Measurements from ENCODE around the gene UGT1A9.

The UGT1A9 gene

DNA sequence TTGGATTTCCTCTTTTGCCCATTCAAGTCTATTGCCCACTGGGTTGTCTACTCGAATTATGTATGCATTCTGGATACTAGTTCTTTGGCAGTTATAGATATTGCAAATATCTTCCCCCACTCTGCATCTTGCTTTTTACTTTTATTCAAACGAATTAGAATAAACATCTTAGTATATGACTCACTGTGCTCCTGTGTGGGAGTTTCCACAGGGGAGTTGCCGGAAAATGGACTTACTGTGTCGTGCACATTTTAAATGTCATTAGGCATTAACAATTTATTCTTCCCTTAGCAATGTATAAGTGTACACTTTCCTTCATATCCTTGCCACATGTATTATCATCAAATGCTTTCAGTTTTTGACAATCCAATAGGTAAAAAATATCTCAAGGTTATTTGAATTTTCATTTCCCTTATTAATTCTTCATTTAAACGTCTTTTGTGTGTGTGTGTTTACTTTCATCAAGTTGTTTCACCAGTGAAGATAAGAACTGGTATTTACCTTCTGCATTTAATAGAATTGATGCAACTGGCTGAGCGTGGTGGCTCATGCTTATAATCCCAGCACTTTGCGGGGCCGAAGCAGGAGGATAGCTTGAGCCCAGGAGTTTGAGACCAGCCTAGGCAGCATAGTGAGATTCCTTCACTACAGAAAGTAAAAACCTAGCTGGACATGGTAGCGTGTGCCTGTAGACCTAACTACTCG, 36.4 kb downstream of the UGT1A9 start:
- H3K36me3 ChIP-seq (ENCODE audit: control insufficient read depth in 4 of 4, insufficient read depth in 4 of 4, low read length in 3 of 4): no peaks in the 10 kb centered on the region
- H3K27ac ChIP-seq (ENCODE audit: insufficient read depth in 1 of 2, low read depth in 1 of 2, low read length in 2 of 2, poor library complexity in 1 of 2, severe bottlenecking in 2 of 2): no peak overlapping the region
- WGBS (ENCODE audit: insufficient coverage): 96% methylated on average over 8 of the region's 10 CpGs
- H3K27me3 ChIP-seq (replicated peaks in 2 of 5; ENCODE audit: control insufficient read depth in 4 of 5, insufficient read depth in 5 of 5, low read length in 4 of 5): no peaks in the 10 kb centered on the region
- H3K9me3 ChIP-seq (ENCODE audit: control extremely low read depth in 1 of 5, control insufficient read depth in 4 of 5, insufficient read depth in 2 of 5, low read depth in 1 of 5, low read length in 4 of 5): no peaks in the 10 kb centered on the region
- ChIA-PET POLR2A (no interaction called here), CTCF (no interaction called here)
- no peak for DNase-seq
- H3K4me3 ChIP-seq (ENCODE audit: control insufficient read depth in 1 of 7, extremely low read depth in 1 of 7, insufficient read depth in 4 of 7, low read depth in 2 of 7, low read length in 6 of 7): no peak overlapping the region
- H3K4me1 ChIP-seq (ENCODE audit: control extremely low read depth in 1 of 4, control insufficient read depth in 4 of 4, insufficient read depth in 4 of 4, low read length in 3 of 4): no peaks in the 10 kb centered on the region

DNA sequence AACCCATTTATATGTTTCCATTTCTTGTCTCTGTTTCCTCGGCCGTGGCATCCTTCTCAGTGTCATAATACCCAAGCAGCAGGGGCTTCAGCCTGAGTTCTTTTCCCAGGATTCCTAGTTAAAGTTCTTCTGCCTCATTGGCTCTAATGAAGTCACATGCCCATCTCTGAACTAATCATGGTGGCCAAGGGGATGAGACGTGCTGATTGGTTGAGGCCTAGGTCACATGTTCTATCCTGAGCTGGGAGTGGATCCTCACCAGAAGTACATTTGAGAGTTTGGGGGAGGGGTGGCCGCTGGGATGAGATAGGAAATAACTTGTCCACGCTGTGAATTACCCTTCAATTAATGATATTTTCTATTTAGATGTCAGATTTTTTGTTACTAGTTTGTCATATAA, 37.2 kb downstream of the UGT1A9 start:
- H3K27ac ChIP-seq (ENCODE audit: insufficient read depth in 1 of 2, low read depth in 1 of 2, low read length in 2 of 2, poor library complexity in 1 of 2, severe bottlenecking in 2 of 2): no peak overlapping the region
- no peaks in the 10 kb centered on the region for H3K27me3 ChIP-seq (replicated peaks in 2 of 5; ENCODE audit: control insufficient read depth in 4 of 5, insufficient read depth in 5 of 5, low read length in 4 of 5)
- H3K4me1 ChIP-seq (ENCODE audit: control extremely low read depth in 1 of 4, control insufficient read depth in 4 of 4, insufficient read depth in 4 of 4, low read length in 3 of 4): no peaks in the 10 kb centered on the region
- 90% methylated on average over 2 of the region's 5 CpGs for WGBS (ENCODE audit: insufficient coverage)
- no peaks in the 10 kb centered on the region for H3K36me3 ChIP-seq (ENCODE audit: control insufficient read depth in 4 of 4, insufficient read depth in 4 of 4, low read length in 3 of 4)
- H3K4me3 ChIP-seq (ENCODE audit: control insufficient read depth in 1 of 7, extremely low read depth in 1 of 7, insufficient read depth in 4 of 7, low read depth in 2 of 7, low read length in 6 of 7): no peak overlapping the region
- H3K9me3 ChIP-seq (ENCODE audit: control extremely low read depth in 1 of 5, control insufficient read depth in 4 of 5, insufficient read depth in 2 of 5, low read depth in 1 of 5, low read length in 4 of 5): no peaks in the 10 kb centered on the region
- no peak for DNase-seq
- ChIA-PET POLR2A (no interaction called here), CTCF (no interaction called here)

DNA sequence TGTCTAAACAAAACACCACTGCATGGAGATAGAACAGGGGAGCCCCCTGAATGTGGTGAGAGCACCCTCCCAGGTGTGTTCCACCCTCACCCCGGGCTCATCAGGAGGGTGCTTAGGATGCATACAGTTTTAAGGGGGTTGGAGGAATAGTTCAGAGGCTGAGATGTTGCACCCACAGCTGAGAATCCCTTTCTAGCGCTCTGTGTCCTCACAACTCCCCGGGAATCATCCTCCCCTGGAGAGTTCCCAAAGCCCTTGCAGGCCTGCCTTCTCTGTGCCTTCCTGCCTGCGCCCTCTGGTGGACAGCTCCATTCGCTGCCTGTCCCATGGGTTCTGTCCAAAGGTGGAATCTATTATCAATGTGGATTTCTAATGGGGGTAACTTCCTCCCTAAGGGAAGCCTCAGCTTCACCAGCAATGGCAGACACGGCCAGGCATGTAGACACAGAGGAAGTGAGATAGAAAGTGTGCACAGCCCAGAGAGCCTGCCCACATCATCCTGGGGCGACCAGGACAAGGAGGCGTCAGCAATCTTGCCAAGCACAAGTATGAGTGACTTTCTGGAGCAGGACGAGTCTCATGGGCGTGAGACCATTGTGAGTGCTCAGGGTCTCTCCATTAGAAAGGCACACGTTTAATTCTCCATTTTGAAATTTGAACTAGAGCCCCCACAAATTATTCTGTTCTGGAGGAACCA, 39.8 kb downstream of the UGT1A9 start:
- Histone ChIP-seq H3K4me3 (ENCODE audit: control insufficient read depth in 1 of 7, extremely low read depth in 1 of 7, insufficient read depth in 4 of 7, low read depth in 2 of 7, low read length in 6 of 7) (no peak overlapping the region), H3K27me3 (replicated peaks in 2 of 5; ENCODE audit: control insufficient read depth in 4 of 5, insufficient read depth in 5 of 5, low read length in 4 of 5) (no peaks in the 10 kb centered on the region), H3K4me1 (ENCODE audit: control extremely low read depth in 1 of 4, control insufficient read depth in 4 of 4, insufficient read depth in 4 of 4, low read length in 3 of 4) (no peaks in the 10 kb centered on the region), H3K36me3 (ENCODE audit: control insufficient read depth in 4 of 4, insufficient read depth in 4 of 4, low read length in 3 of 4) (no peaks in the 10 kb centered on the region), H3K27ac (ENCODE audit: insufficient read depth in 1 of 2, low read depth in 1 of 2, low read length in 2 of 2, poor library complexity in 1 of 2, severe bottlenecking in 2 of 2) (no peak overlapping the region), H3K9me3 (ENCODE audit: control extremely low read depth in 1 of 5, control insufficient read depth in 4 of 5, insufficient read depth in 2 of 5, low read depth in 1 of 5, low read length in 4 of 5) (no peaks in the 10 kb centered on the region)
- 52% methylated on average over 8 of the region's 11 CpGs for WGBS (ENCODE audit: insufficient coverage)
- peak; percentile 46 to 69 (median 65) for DNase-seq
- POLR2A ChIA-PET: no interaction called here
- CTCF ChIA-PET: interaction anchor here (0.6 to 1.1 kb wide), 7 partner anchors 15 to 1955 kb away, joined by 3 to 4 read pairs (median 3); no protein-coding TSS in a partner anchor

DNA sequence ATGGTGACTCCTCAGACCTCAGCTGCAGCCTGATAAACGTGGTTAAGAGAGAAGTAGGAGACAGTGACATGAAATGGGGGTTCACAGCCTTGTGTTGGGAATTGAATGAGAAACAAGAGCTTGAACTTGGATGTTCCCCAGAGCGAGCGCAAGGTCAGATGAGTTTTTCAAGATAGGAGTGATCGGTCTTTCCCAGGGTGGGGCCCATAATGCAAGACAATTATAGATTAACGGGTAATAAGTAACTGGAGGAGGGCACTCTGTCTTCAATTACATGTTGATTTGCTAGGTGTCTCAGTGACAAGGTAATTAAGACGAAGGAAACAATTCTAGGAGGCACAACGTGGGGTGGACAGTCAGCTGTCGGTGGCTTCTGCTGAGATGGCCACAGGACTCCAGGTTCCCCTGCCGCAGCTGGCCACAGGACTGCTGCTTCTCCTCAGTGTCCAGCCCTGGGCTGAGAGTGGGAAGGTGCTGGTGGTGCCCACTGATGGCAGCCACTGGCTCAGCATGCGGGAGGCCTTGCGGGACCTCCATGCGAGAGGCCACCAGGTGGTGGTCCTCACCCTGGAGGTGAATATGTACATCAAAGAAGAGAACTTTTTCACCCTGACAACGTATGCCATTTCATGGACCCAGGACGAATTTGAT, 41.0 kb downstream of the UGT1A9 start, which contains the start of gene UGT1A5:
TSS of gene UGT1A5 (plus strand) at position 297 of the 651 bp plus-strand sequence. CDS start at position 382, 85 bp downstream.
- CTCF ChIA-PET: interaction anchor here (0.9 kb wide), 1 partner anchor 13 kb away, joined by 3 read pairs; no protein-coding TSS in a partner anchor
- Histone ChIP-seq H3K27ac (ENCODE audit: insufficient read depth in 1 of 2, low read depth in 1 of 2, low read length in 2 of 2, poor library complexity in 1 of 2, severe bottlenecking in 2 of 2) (no peak within 1 kb of the TSS), H3K4me1 (ENCODE audit: control extremely low read depth in 1 of 4, control insufficient read depth in 4 of 4, insufficient read depth in 4 of 4, low read length in 3 of 4) (no peaks in the 10 kb centered on the region), H3K27me3 (replicated peaks in 2 of 5; ENCODE audit: control insufficient read depth in 4 of 5, insufficient read depth in 5 of 5, low read length in 4 of 5) (peaks cover 0 to 4% (median 2%) of the 10 kb centered on the region in 5 experiments), H3K9me3 (ENCODE audit: control extremely low read depth in 1 of 5, control insufficient read depth in 4 of 5, insufficient read depth in 2 of 5, low read depth in 1 of 5, low read length in 4 of 5) (no peaks in the 10 kb centered on the region), H3K4me3 (ENCODE audit: control insufficient read depth in 1 of 7, extremely low read depth in 1 of 7, insufficient read depth in 4 of 7, low read depth in 2 of 7, low read length in 6 of 7) (no peak within 1 kb of the TSS), H3K36me3 (ENCODE audit: control insufficient read depth in 4 of 4, insufficient read depth in 4 of 4, low read length in 3 of 4) (no peaks in the 10 kb centered on the region)
- DNase-seq: no peak
- POLR2A ChIA-PET: no interaction called here
- WGBS (ENCODE audit: insufficient coverage): 95% methylated on average over 14 of the region's 14 CpGs

DNA sequence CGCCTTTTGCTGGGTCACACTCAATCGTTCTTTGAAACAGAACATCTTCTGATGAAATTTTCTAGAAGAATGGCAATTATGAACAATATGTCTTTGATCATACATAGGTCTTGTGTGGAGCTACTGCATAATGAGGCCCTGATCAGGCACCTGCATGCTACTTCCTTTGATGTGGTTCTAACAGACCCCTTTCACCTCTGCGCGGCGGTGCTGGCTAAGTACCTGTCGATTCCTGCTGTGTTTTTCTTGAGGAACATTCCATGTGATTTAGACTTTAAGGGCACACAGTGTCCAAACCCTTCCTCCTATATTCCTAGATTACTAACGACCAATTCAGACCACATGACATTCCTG, 41.5 kb downstream of the UGT1A9 start:
- ChIA-PET POLR2A (no interaction called here), CTCF (no interaction called here)
- 87% methylated on average over 4 of the region's 7 CpGs for WGBS (ENCODE audit: insufficient coverage)
- Histone ChIP-seq H3K27me3 (replicated peaks in 2 of 5; ENCODE audit: control insufficient read depth in 4 of 5, insufficient read depth in 5 of 5, low read length in 4 of 5) (peaks cover 0 to 4% (median 2%) of the 10 kb centered on the region in 5 experiments), H3K36me3 (ENCODE audit: control insufficient read depth in 4 of 4, insufficient read depth in 4 of 4, low read length in 3 of 4) (no peaks in the 10 kb centered on the region), H3K4me3 (ENCODE audit: control insufficient read depth in 1 of 7, extremely low read depth in 1 of 7, insufficient read depth in 4 of 7, low read depth in 2 of 7, low read length in 6 of 7) (no peak overlapping the region), H3K9me3 (ENCODE audit: control extremely low read depth in 1 of 5, control insufficient read depth in 4 of 5, insufficient read depth in 2 of 5, low read depth in 1 of 5, low read length in 4 of 5) (no peaks in the 10 kb centered on the region), H3K4me1 (ENCODE audit: control extremely low read depth in 1 of 4, control insufficient read depth in 4 of 4, insufficient read depth in 4 of 4, low read length in 3 of 4) (no peaks in the 10 kb centered on the region), H3K27ac (ENCODE audit: insufficient read depth in 1 of 2, low read depth in 1 of 2, low read length in 2 of 2, poor library complexity in 1 of 2, severe bottlenecking in 2 of 2) (no peak overlapping the region)
- no peak for DNase-seq

DNA sequence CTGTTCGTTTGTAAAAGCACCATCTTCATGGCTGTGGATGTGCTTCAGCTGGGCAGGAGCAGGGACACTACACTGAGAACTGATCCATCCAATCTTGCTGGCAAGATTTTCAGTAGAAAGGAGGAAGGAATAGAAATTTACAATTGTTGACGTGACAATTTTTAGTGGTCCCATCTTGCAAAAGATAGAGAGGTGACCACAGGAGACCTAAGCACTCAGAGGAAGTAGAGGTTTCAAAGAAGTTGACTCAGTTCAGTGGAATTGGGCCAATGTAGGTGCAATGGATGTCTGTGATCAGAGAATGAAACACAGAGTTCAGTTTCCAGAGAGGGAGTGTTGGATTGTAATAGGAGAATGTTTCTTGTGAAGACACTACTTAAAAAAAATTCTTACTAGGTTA, 42.4 kb downstream of the UGT1A9 start:
- Histone ChIP-seq H3K27me3 (replicated peaks in 2 of 5; ENCODE audit: control insufficient read depth in 4 of 5, insufficient read depth in 5 of 5, low read length in 4 of 5) (peaks cover 0 to 4% (median 2%) of the 10 kb centered on the region in 5 experiments), H3K4me3 (ENCODE audit: control insufficient read depth in 1 of 7, extremely low read depth in 1 of 7, insufficient read depth in 4 of 7, low read depth in 2 of 7, low read length in 6 of 7) (no peak overlapping the region), H3K4me1 (ENCODE audit: control extremely low read depth in 1 of 4, control insufficient read depth in 4 of 4, insufficient read depth in 4 of 4, low read length in 3 of 4) (no peaks in the 10 kb centered on the region), H3K9me3 (ENCODE audit: control extremely low read depth in 1 of 5, control insufficient read depth in 4 of 5, insufficient read depth in 2 of 5, low read depth in 1 of 5, low read length in 4 of 5) (no peaks in the 10 kb centered on the region), H3K27ac (ENCODE audit: insufficient read depth in 1 of 2, low read depth in 1 of 2, low read length in 2 of 2, poor library complexity in 1 of 2, severe bottlenecking in 2 of 2) (no peak overlapping the region), H3K36me3 (ENCODE audit: control insufficient read depth in 4 of 4, insufficient read depth in 4 of 4, low read length in 3 of 4) (no peaks in the 10 kb centered on the region)
- peak in 2 of 3 donors; percentile 4 to 13 for DNase-seq
- ChIA-PET CTCF (no interaction called here), POLR2A (no interaction called here)
- 74% methylated on average over 2 of the region's 2 CpGs for WGBS (ENCODE audit: insufficient coverage)

DNA sequence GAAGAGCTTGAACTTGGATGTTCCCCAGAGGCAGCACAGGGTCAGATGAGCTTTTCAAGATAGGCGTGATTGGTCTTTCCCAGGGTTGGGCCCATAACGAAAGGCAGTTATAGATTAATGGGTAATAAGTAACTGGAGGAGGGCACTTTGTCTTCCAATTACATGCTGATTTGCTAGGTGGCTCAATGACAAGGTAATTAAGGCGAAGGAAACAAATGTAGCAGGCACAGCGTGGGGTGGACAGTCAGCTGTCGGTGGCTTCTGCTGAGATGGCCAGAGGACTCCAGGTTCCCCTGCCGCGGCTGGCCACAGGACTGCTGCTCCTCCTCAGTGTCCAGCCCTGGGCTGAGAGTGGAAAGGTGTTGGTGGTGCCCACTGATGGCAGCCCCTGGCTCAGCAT, 46.9 kb downstream of the UGT1A9 start, which contains the start of gene UGT1A4:
TSS of gene UGT1A4 (plus strand) at position 185 of the 400 bp plus-strand sequence. CDS start at position 270, 85 bp downstream.
- Histone ChIP-seq H3K27me3 (replicated peaks in 2 of 5; ENCODE audit: control insufficient read depth in 4 of 5, insufficient read depth in 5 of 5, low read length in 4 of 5) (peaks cover 0 to 4% (median 2%) of the 10 kb centered on the region in 5 experiments), H3K4me3 (ENCODE audit: control insufficient read depth in 1 of 7, extremely low read depth in 1 of 7, insufficient read depth in 4 of 7, low read depth in 2 of 7, low read length in 6 of 7) (no peak within 1 kb of the TSS), H3K4me1 (ENCODE audit: control extremely low read depth in 1 of 4, control insufficient read depth in 4 of 4, insufficient read depth in 4 of 4, low read length in 3 of 4) (no peaks in the 10 kb centered on the region), H3K9me3 (ENCODE audit: control extremely low read depth in 1 of 5, control insufficient read depth in 4 of 5, insufficient read depth in 2 of 5, low read depth in 1 of 5, low read length in 4 of 5) (no peaks in the 10 kb centered on the region), H3K27ac (ENCODE audit: insufficient read depth in 1 of 2, low read depth in 1 of 2, low read length in 2 of 2, poor library complexity in 1 of 2, severe bottlenecking in 2 of 2) (no peak within 1 kb of the TSS), H3K36me3 (ENCODE audit: control insufficient read depth in 4 of 4, insufficient read depth in 4 of 4, low read length in 3 of 4) (no peaks in the 10 kb centered on the region)
- DNase-seq: no peak
- ChIA-PET POLR2A (no interaction called here), CTCF (no interaction called here)
- WGBS (ENCODE audit: insufficient coverage): 96% methylated on average over 7 of the region's 7 CpGs

All from common myeloid progenitor, CD34-positive (primary cell).